GM19351 (cell line): ENCODE data around the gene CSF1.
"Not testable (repeated sequence)": the region's sequence is repeated elsewhere in the genome, so short reads cannot be mapped to it uniquely, and the experiment has no call there.

ENCODE experiments used
- ATAC-seq: cut with Tn5 transposase; IDR thresholded peaks from one replicate; pipeline ENCODE4 v1.9.1; 2021; ENCODE audit warnings: mild to moderate bottlenecking, moderate library complexity; ENCODE audit not compliant: unreplicated experiment

The CSF1 gene

GRCh38 chr1:109910123-109910962, at the start of gene CSF1:
TSS of gene CSF1 (plus strand) at chr1:109910849. CDS start at chr1:109911024, 175 bp downstream.
- peak; percentile 23 for ATAC-seq

- ATAC-seq, result not testable (repeated sequence)
Observed at GRCh38 chr1:109861616-109862015, 49.0 kb upstream of the CSF1 start.

GRCh38 chr1:109863667-109864046, 47.0 kb upstream of the CSF1 start:
- no peak for ATAC-seq

GRCh38 chr1:109864047-109864822, 46.4 kb upstream of the CSF1 start:
- no peak for ATAC-seq

GRCh38 chr1:109864930-109865612, 45.6 kb upstream of the CSF1 start:
- ATAC-seq, result no peak

- ATAC-seq, result no peak
Observed at GRCh38 chr1:109866071-109866470, 44.6 kb upstream of the CSF1 start.

- ATAC-seq, result no peak
Observed at GRCh38 chr1:109873278-109874175, 37.1 kb upstream of the CSF1 start.

- no peak for ATAC-seq
Observed at GRCh38 chr1:109874445-109874844, 36.2 kb upstream of the CSF1 start.

GRCh38 chr1:109875874-109876273, 34.8 kb upstream of the CSF1 start:
- no peak for ATAC-seq

GRCh38 chr1:109876617-109877316, 33.9 kb upstream of the CSF1 start:
- ATAC-seq, result no peak

- ATAC-seq, result no peak
Observed at GRCh38 chr1:109877317-109877771, 33.3 kb upstream of the CSF1 start.

GRCh38 chr1:109877776-109878175, 32.9 kb upstream of the CSF1 start:
- no peak for ATAC-seq

GRCh38 chr1:109878531-109879104, 32.0 kb upstream of the CSF1 start:
- ATAC-seq, result no peak

GRCh38 chr1:109879371-109879770, 31.3 kb upstream of the CSF1 start:
- ATAC-seq, result not testable (repeated sequence)

- no peak for ATAC-seq
Observed at GRCh38 chr1:109879881-109880525, 30.6 kb upstream of the CSF1 start.

- no peak for ATAC-seq
Observed at GRCh38 chr1:109880971-109881894, 29.4 kb upstream of the CSF1 start.

- ATAC-seq, result no peak
Observed at GRCh38 chr1:109881906-109882287, 28.8 kb upstream of the CSF1 start.
